22Rv1 (cell line): ENCODE data around the gene SMOC2.

Experiments
- H3K27ac ChIP-seq: fragments of 450-650 bp; 2 replicates; pipeline ENCODE4 v1.5.1; 2017
- CTCF ChIP-seq: fragments of 450-650 bp; IDR thresholded peaks from 2 replicates; pipeline ENCODE4 v1.5.1; 2017; ENCODE audit warnings: mild to moderate bottlenecking
- ZFX ChIP-seq: fragments of 450-650 bp; IDR thresholded peaks from 2 replicates; pipeline ENCODE4 v1.6.1; 2017; ENCODE audit warnings: antibody characterized with exemption, borderline replicate concordance

SMOC2 gene

GRCh38 chr6:168440520-168441433, at the start of gene SMOC2:
TSS of gene SMOC2 (plus strand) at chr6:168441184. CDS start at chr6:168441371, 187 bp downstream.
- TF ChIP-seq CTCF (no peak), ZFX (no peak)
- H3K27ac ChIP-seq: no peak within 1 kb of the TSS

- H3K27ac ChIP-seq: no peak overlapping the region
- TF ChIP-seq ZFX (no peak), CTCF (no peak)
Measured at GRCh38 chr6:168393126-168393870, 47.7 kb upstream of the SMOC2 start.

- TF ChIP-seq ZFX (no peak), CTCF (no peak)
- H3K27ac ChIP-seq: no peak overlapping the region
Measured at GRCh38 chr6:168394606-168395005, 46.4 kb upstream of the SMOC2 start.

- no peak for TF ChIP-seq CTCF
- no peak for TF ChIP-seq ZFX
Measured at GRCh38 chr6:168395983-168396382, 45.0 kb upstream of the SMOC2 start.

GRCh38 chr6:168396561-168396960, 44.4 kb upstream of the SMOC2 start:
- TF ChIP-seq ZFX: no peak
- no peak overlapping the region for H3K27ac ChIP-seq

More at GRCh38 chr6:168395983-168396382, 45.0 kb upstream of the SMOC2 start:
- no peak overlapping the region for H3K27ac ChIP-seq

GRCh38 chr6:168397012-168397411, 44.0 kb upstream of the SMOC2 start:
- TF ChIP-seq ZFX (no peak), CTCF (no peak)
- H3K27ac ChIP-seq: no peak overlapping the region

- H3K27ac ChIP-seq: no peak overlapping the region
- TF ChIP-seq ZFX: no peak
- no peak for TF ChIP-seq CTCF
Measured at GRCh38 chr6:168400037-168400436, 40.9 kb upstream of the SMOC2 start.
